K562 (cell line): ENCODE results near the gene SC5D. TPM values are rescaled to one million over a fixed set of nuclear protein-coding genes. Genes with fewer than 3 reads are reported as not detected.

Experiments
- ATAC-seq: fragments of 200-7000 bp; cut with Tn5 transposase; 3 replicates; pipeline ENCODE4 v1.9.1; 2020; ENCODE audit warnings: moderate library complexity
- BruUV-seq: library from RNA; stranded (reverse); fragments of 400-500 nt; replicated peaks from 2 replicates; lab custom pipeline; 2021; lab: Mats Ljungman, UMichigan
- CTCF ChIA-PET: fragments of 300-600 bp; formaldehyde crosslinking; extraction: SDS; loops from one replicate; lab custom pipeline; 2021; ENCODE audit warnings: low intra/inter-chr PET ratio; lab: Yijun Ruan, JAX
- POLR2A ChIA-PET: fragments of 300-600, 350-650 bp; sonication (Branson Sonifier 250); formaldehyde crosslinking; extraction: SDS; loops from one replicate; lab custom pipeline; 2021; ENCODE audit warnings: antibody characterized with exemption, inconsistent platforms; lab: Yijun Ruan, JAX
- DNase-seq, 4 experiments: peaks; one replicate each; pipeline versions ENCODE4 v3.0.0 to v3.0.0-alpha.2; 2011 to 2018; ENCODE audit warnings: low spot score in 3 of 4, mixed read lengths in 3 of 4; ENCODE audit errors: extremely low read depth in 1 of 4
- FAIRE-seq: peaks from 2 replicates; lab custom pipeline; 2011; peaks lifted over from hg19 to GRCh38; lab: Jason Lieb, UNC
- H2AFZ ChIP-seq: 2 replicates; pipeline ENCODE4 v1.6.0; 2011; ENCODE audit warnings: low read depth, low read length, control low read depth, inconsistent platforms
- H3K27ac ChIP-seq: fragments of 200-600 bp; 3 replicates; pipeline ENCODE4 v1.8.0; 2011; ENCODE audit warnings: low read depth, mild to moderate bottlenecking, control low read depth, inconsistent platforms, low read length, moderate library complexity, mixed read lengths; ENCODE audit errors: extremely low read depth
- H3K27me3 ChIP-seq, 2 experiments: fragments of 300-600 bp in 1 of 2; 2 replicates in 1 of 2; 3 replicates in 1 of 2; pipeline versions ENCODE4 v1.6.0 to v1.8.0; 2011; ENCODE audit warnings: inconsistent platforms in 2 of 2, low read length in 2 of 2, mild to moderate bottlenecking in 1 of 2, mixed read lengths in 1 of 2, moderate library complexity in 1 of 2; ENCODE audit not compliant: control insufficient read depth in 2 of 2, insufficient read depth in 2 of 2
- H3K36me3 ChIP-seq: fragments of 300-600 bp; 3 replicates; pipeline ENCODE4 v1.8.0; 2011; ENCODE audit warnings: mild to moderate bottlenecking, low read length, inconsistent platforms; ENCODE audit not compliant: control insufficient read depth, insufficient read depth
- H3K4me1 ChIP-seq, 2 experiments: fragments of 200-600 bp in 1 of 2; replicated peaks in 1 of 2; 2 replicates in 1 of 2; 3 replicates in 1 of 2; pipeline versions ENCODE4 v1.5.1 to v1.8.0; 2011; ENCODE audit warnings: inconsistent platforms in 2 of 2, low read length in 2 of 2, mild to moderate bottlenecking in 1 of 2, mixed read lengths in 1 of 2, moderate library complexity in 1 of 2; ENCODE audit not compliant: control insufficient read depth in 2 of 2, insufficient read depth in 2 of 2
- H3K4me2 ChIP-seq: 2 replicates; pipeline ENCODE4 v1.6.1; 2011; ENCODE audit warnings: low read length, control low read depth, inconsistent platforms, mixed read lengths; ENCODE audit not compliant: insufficient read depth
- H3K4me3 ChIP-seq: fragments of 200-600 bp; sonication (generic), shearing (Covaris generic); 2 replicates; pipeline ENCODE4 v1.5.1; 2016; ENCODE audit warnings: control low read depth, inconsistent platforms
- H3K79me2 ChIP-seq: fragments of 200-600 bp; 3 replicates; pipeline ENCODE4 v1.8.0; 2011; ENCODE audit warnings: low read length, inconsistent platforms; ENCODE audit not compliant: control insufficient read depth, insufficient read depth
- H3K9ac ChIP-seq, 2 experiments: 2 replicates each; pipeline versions ENCODE4 v1.6.0 to v1.6.1; 2011; ENCODE audit warnings: low read depth in 2 of 2, low read length in 2 of 2, control low read depth in 1 of 2, inconsistent platforms in 1 of 2, mild to moderate bottlenecking in 1 of 2, mixed read lengths in 1 of 2; ENCODE audit not compliant: insufficient read depth in 1 of 2
- H3K9me1 ChIP-seq: one replicate; pipeline ENCODE4 v1.6.0; 2011; ENCODE audit warnings: inconsistent platforms, mild to moderate bottlenecking, low read length, moderate library complexity; ENCODE audit not compliant: control insufficient read depth, insufficient read depth
- H3K9me3 ChIP-seq: replicated peaks from 2 replicates; pipeline ENCODE4 v1.5.1; 2011; ENCODE audit warnings: low read depth, low read length, inconsistent platforms; ENCODE audit not compliant: control insufficient read depth, insufficient read depth
- H4K20me1 ChIP-seq: replicated peaks from 2 replicates; pipeline ENCODE4 v1.6.1; 2011; ENCODE audit warnings: low read length, inconsistent platforms, mixed read lengths; ENCODE audit not compliant: control insufficient read depth, insufficient read depth
- BHLHE40 ChIP-seq: IDR thresholded peaks from 2 replicates; pipeline ENCODE4 v1.6.1; 2011; ENCODE audit warnings: low read length, improper control_type of control experiment
- ESRRB ChIP-seq: fragments of 250-450 bp; sonication (Bioruptor Pico); IDR thresholded peaks from 2 replicates; pipeline ENCODE4 v1.5.0; 2020; ENCODE audit warnings: mild to moderate bottlenecking, moderate library complexity, borderline replicate concordance
- GTF2E2 ChIP-seq: fragments of 200-800 bp; sonication (Bioruptor generic); IDR thresholded peaks from 2 replicates; pipeline ENCODE4 v1.6.1; 2016; ENCODE audit warnings: missing genetic modification characterization, missing compliant biosample characterization
- PATZ1 ChIP-seq: fragments of 250-450 bp; sonication (Bioruptor Pico); IDR thresholded peaks from 2 replicates; pipeline ENCODE4 v1.5.0; 2020; ENCODE audit warnings: mild to moderate bottlenecking, borderline replicate concordance
- POLR3A ChIP-seq: IDR thresholded peaks from 2 replicates; pipeline ENCODE4 v1.6.1; 2011; ENCODE audit warnings: borderline replicate concordance, mild to moderate bottlenecking, moderate library complexity; ENCODE audit not compliant: insufficient read length, insufficient read depth; ENCODE audit errors: extremely low read depth
- PPARD ChIP-seq: fragments of 250-450 bp; sonication (Bioruptor Pico); IDR thresholded peaks from 2 replicates; pipeline ENCODE4 v1.8.0; 2022; ENCODE audit warnings: inconsistent platforms, mild to moderate bottlenecking, moderate library complexity
- RUNX1 ChIP-seq: sonication (generic); IDR thresholded peaks from 2 replicates; pipeline ENCODE4 v1.6.1; 2016; ENCODE audit warnings: antibody characterized with exemption, low read depth
- ZFP1 ChIP-seq: fragments of 450-650 bp; formaldehyde crosslinking; IDR thresholded peaks from 2 replicates; pipeline ENCODE4 v1.4.0; 2020; ENCODE audit warnings: mild to moderate bottlenecking, mixed read lengths
- ZNF583 ChIP-seq: fragments of 250-450 bp; sonication (Bioruptor Pico); IDR thresholded peaks from 2 replicates; pipeline ENCODE4 v1.4.0; 2020
- WGBS: fragments of 100-300 bp; shearing (Covaris generic); methylation state at CpG from one replicate; pipeline ENCODE4 v1.1.6; 2016; ENCODE audit warnings: low coverage, mixed read lengths; ENCODE audit not compliant: insufficient coverage; ENCODE audit errors: missing lambda C conversion rate; 5-methylcytosine and 5-hydroxymethylcytosine counted together
- in situ Hi-C: fragments of 300-500 bp; cut with MboI; formaldehyde crosslinking; loops from 4 replicates; pipeline ENCODE4 v1.15.0; 2018; ENCODE audit warnings: inconsistent platforms, mixed read lengths
- intact Hi-C: fragments of 100-400 bp; cut with micrococcal nuclease; formaldehyde crosslinking; loops from 2 replicates; pipeline ENCODE4 v1.14.2; 2022
- polyA plus RNA-seq, 8 experiments: library from polyadenylated mRNA; depleted of rRNA in 4 of 8; stranded (reverse) in 5 of 8; unstranded in 3 of 8; fragments of >200 nt; fragmentation: Nextera tagmentation in 2 of 8; fragmentation: Illumina TruSeq in 1 of 8; extraction: Ambion mirVana in 2 of 8; extraction: Trizol in 1 of 8; gene quantifications; 2 replicates each; pipeline versions ENCODE4 v1.2.1 to v1.2.3, GENCODE V29; 2011 to 2014; ENCODE audit warnings: inconsistent platforms in 1 of 8, missing spikeins in 1 of 8
- total RNA-seq, 7 experiments: library from RNA; depleted of rRNA in 6 of 7; stranded (reverse); fragments of >200 nt in 6 of 7; fragmentation: Illumina TruSeq in 2 of 7; extraction: Trizol in 2 of 7; gene quantifications; 2 replicates each; pipeline versions ENCODE4 v1.2.1 to v1.2.3, GENCODE V29; 2011 to 2021; ENCODE audit warnings: low replicate concordance in 1 of 7
- TF ChIP-seq, protein P1 (sequence below): sonication (generic); formaldehyde crosslinking; IDR thresholded peaks from 2 replicates; pipeline ENCODE4 v1.8.1; 2023; ENCODE audit warnings: mild to moderate bottlenecking, missing genetic modification reagents

SC5D gene
- total and polyA plus RNA-seq, 9 of the 15 experiments (the other 6 are each of a cell fraction or from before 2014, with no cell fraction given), result 7.6 to 84.0 (median 17.4) TPM

- Histone ChIP-seq H3K79me2 (no peaks in the 10 kb centered on the region), H3K9ac (no peak overlapping the region), H3K27me3 (peaks cover 0 to 13% of the 10 kb centered on the region in 2 experiments; a peak in 2 of 5 replicates), H3K9me1 (no peaks in the 10 kb centered on the region), H3K4me3 (no peak overlapping the region), H3K36me3 (no peaks in the 10 kb centered on the region), H3K4me2 (no peak overlapping the region), H3K4me1 (no peaks in the 10 kb centered on the region), H4K20me1 (no peaks in the 10 kb centered on the region), H2AFZ (no peak overlapping the region), H3K27ac (no peak overlapping the region), H3K9me3 (no peaks in the 10 kb centered on the region)
- ChIA-PET CTCF (no interaction called here), POLR2A (interaction anchor here (0.9 kb wide), 1 partner anchor 12 kb away, joined by 4 read pairs; no protein-coding TSS in a partner anchor)
- no peak for TF ChIP-seq BHLHE40
- no peak for TF ChIP-seq PPARD (CRISPR knock-in tag)
- no TSS peak for BruUV-seq
- WGBS, result 0% methylated on average over 1 of the region's 1 CpG
- ATAC-seq (no peak), FAIRE-seq (no peak), DNase-seq (no peak)
- intact Hi-C loops, result no loop called here
- in situ Hi-C loops, result loop anchor here (10.0 kb wide), 1 partner anchor 267 kb away; no protein-coding TSS in a partner anchor
Measured at GRCh38 chr11:121327553-121327952, 35.0 kb downstream of the SC5D start.

GRCh38 chr11:121328176-121328966 is 35.8 kb downstream of the SC5D start:
- Histone ChIP-seq H3K9me3 (no peaks in the 10 kb centered on the region), H3K27ac (no peak overlapping the region), H3K4me3 (no peak overlapping the region), H4K20me1 (no peaks in the 10 kb centered on the region), H3K4me1 (no peaks in the 10 kb centered on the region), H3K36me3 (no peaks in the 10 kb centered on the region), H3K9ac (no peak overlapping the region), H3K79me2 (no peaks in the 10 kb centered on the region), H3K27me3 (peaks cover 0 to 13% of the 10 kb centered on the region in 2 experiments; a peak in 2 of 5 replicates), H3K4me2 (no peak overlapping the region), H2AFZ (no peak overlapping the region), H3K9me1 (no peaks in the 10 kb centered on the region)
- WGBS, result 8% methylated on average over 16 of the region's 16 CpGs
- no peak for TF ChIP-seq GTF2E2 (tag)
- TF ChIP-seq RUNX1, result no peak
- TF ChIP-seq ZNF583 (CRISPR knock-in tag), result no peak
- TF ChIP-seq, protein P1, sequence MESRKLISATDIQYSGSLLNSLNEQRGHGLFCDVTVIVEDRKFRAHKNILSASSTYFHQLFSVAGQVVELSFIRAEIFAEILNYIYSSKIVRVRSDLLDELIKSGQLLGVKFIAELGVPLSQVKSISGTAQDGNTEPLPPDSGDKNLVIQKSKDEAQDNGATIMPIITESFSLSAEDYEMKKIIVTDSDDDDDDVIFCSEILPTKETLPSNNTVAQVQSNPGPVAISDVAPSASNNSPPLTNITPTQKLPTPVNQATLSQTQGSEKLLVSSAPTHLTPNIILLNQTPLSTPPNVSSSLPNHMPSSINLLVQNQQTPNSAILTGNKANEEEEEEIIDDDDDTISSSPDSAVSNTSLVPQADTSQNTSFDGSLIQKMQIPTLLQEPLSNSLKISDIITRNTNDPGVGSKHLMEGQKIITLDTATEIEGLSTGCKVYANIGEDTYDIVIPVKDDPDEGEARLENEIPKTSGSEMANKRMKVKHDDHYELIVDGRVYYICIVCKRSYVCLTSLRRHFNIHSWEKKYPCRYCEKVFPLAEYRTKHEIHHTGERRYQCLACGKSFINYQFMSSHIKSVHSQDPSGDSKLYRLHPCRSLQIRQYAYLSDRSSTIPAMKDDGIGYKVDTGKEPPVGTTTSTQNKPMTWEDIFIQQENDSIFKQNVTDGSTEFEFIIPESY, result no peak
- no peak for TF ChIP-seq PATZ1 (CRISPR knock-in tag)
- no peak for TF ChIP-seq ZFP1
- no peak for TF ChIP-seq POLR3A
- no peak for TF ChIP-seq ESRRB (CRISPR knock-in tag)
- ChIA-PET CTCF (no interaction called here), POLR2A (no interaction called here)
- intact Hi-C loops, result no loop called here
- in situ Hi-C loops, result loop anchor here (10.0 kb wide), 1 partner anchor 266 kb away; no protein-coding TSS in a partner anchor
- DNase-seq (no peak), ATAC-seq (peak; percentile 35), FAIRE-seq (no peak)
- no TSS peak for BruUV-seq
